ENCODE measurements around the gene MAPK8IP2.
A peak's percentile ranks its signal among the peaks of the same experiment; 100 is the strongest.

Gene MAPK8IP2

GRCh38 chr22:50600538-50600937 is at the start of gene MAPK8IP2:
Gene MAPK8IP2, plus strand, starts transcription at chr22:50600793. Its CDS starts 26 bp downstream, at chr22:50600819.
- DNase-seq = peak; percentile 68

GRCh38 chr22:50551160-50551752 is 49.3 kb upstream of the MAPK8IP2 start:
- no peak for DNase-seq

DNA sequence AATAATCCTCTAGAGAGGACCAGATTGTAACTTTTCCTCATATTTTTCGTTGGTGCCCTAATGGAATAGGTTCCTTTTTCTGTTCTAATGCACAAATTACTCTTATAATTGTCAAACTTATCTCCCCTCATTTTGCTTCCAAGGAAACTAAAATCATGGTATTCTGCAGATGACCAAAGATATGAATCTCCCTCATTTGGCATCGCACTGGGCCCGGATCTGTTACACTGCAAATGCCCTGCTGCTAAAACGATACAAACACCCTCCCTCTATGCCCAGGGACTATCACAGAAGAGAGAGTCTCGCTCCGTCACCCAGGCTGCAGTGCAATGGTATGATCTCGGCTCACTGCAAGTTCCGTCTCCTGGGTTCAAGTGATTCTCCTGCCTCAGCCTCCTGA is 47.3 kb upstream of the MAPK8IP2 start:
- DNase-seq = no peak

- DNase-seq = no peak
These were observed 43.9 kb upstream of the MAPK8IP2 start for GRCh38 chr22:50556703-50557102.

- DNase-seq = no peak
These were observed 40.6 kb upstream of the MAPK8IP2 start for GRCh38 chr22:50560034-50560433.

DNA sequence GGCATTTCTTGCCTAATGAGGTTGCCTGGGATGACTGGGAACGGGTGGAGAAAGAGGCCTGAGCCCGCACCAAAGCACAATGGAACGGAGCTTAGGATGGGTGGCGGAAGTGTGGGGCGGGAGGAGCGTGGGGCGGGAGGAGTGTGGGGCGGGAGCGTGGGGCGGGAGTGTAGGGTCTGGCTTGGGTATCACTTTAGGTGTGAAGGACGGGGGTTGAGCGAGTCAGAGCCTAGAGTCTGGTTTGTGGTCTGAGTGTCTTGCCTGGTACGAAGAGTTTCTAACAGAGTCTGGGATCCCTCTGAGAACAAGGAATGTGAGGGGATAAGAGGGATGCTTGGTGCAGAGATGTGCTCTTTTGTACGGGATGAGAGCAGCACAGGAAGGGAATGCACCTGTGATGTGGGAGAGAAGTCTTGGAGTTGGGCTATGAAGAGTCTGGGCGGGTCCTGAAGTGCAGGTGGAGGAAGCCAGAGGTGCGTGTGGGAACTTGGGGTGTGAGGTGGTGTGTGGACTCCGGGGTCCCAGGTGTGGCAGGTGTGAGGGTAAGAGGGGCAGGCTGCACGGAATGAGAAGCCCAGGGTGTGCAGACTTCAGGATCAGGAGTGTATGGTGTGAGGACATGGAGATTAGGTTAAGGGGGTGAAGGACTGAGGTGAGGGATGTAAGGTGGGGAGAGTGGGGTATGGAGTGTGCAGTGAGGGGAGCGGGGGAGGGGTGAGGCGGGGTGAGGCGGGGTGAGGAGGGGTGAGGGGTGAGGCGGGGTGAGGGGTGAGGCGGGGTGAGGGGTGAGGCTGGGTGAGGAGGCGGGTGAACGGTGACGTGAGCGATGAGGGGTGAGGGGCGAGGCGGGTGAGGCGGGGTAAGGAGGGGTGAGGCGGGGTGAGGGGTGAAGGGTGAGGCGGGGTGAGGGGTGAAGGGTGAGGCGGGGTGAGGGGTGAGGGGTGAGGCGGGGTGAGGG is 38.9 kb upstream of the MAPK8IP2 start:
- DNase-seq = no peak

DNA sequence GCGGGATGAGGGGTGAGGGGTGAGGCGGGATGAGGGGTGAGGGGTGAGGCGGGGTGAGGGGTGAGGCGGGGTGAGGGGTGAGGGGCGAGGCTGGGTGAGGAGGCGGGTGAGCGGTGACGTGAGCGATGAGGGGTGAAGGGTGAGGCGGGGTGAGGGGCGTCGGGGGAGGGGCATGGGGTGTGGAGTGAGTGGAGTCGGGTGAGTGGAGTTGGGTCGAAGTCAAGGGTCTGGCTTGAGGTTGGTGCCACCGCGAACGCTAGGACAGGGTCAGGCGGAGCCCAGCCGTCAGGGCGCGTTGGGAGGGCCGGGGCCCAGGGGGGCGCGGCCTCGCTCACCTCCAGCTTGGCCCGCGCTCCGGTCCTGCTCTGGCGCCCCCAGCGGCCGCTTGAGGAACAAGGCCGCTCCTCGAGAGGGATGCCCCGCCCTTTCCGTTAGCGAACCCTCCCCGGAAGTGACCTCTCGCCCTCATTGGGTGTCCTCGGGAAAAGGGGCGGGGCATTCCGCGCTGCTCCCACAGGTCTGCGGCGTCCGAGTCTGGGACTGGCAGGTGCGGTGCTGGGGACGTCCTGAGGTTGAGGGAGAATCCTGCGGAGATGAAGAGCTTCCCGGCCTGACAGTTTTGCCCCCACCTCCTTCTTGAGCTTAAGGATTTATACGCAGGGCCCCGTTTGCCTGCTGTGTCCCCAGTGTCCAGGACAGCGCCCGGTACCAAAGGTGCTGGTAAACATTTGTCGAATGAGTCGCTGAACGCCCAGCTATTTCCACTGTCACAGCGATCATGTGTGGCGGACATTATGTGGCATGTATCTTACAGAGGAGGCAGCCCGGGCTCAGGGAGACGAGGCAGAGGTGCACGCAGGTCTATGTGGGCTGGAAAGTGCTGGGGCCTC is 37.8 kb upstream of the MAPK8IP2 start, which contains the start of gene SYCE3:
Gene SYCE3 (minus strand): TSS at position 397 of the 890 bp plus-strand sequence. CDS start 6,514 bp downstream, outside the sequence.
- DNase-seq = peak; percentile 94

- peak; percentile 18 for DNase-seq
These were observed 37.0 kb upstream of the MAPK8IP2 start for GRCh38 chr22:50563413-50564160.

DNA sequence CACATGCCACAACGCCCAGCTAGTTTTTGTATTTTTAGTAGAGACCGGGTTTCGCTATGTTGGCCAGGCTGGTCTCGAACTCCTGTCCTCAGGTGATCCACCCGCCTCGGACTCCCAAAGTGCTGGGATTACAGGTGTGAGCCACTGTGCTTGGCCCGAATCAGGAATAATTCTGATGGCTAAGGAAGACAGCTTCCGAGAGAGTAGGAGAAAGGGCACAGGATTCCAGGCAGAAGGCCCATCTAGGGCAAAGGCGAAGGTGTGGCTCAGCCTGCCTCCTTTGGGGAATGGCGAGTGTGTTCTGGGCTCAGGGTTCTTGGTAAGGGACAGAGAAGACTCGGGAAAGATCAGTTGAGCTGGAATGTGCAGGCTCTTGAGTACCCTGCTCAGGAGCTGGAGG is 36.3 kb upstream of the MAPK8IP2 start:
- DNase-seq = no peak

DNA sequence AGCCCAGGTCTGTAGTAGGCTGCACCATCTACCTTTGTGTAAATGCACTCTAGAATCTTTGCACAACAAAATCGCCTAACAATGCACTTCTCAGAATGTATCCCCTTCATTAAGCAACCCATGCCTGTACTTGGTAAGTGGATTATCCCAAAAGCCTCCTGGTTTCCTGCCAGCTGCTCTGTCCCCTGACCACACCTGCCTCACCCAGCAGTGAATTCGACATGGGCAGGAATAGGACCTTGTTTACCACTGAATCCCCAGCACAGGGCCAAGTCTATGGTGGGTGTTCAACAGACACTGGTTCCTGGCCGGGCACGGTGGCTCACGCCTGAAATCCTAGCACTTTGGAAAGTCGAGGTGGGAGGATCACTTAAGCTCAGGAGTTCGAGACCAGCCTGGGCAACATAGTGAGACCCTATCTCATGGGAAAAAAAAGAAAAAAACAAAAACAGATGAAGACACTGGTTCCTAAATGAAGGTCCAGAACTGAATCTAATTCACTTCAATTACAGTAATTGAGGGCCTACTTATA is 32.8 kb upstream of the MAPK8IP2 start:
- DNase-seq = no peak

DNA sequence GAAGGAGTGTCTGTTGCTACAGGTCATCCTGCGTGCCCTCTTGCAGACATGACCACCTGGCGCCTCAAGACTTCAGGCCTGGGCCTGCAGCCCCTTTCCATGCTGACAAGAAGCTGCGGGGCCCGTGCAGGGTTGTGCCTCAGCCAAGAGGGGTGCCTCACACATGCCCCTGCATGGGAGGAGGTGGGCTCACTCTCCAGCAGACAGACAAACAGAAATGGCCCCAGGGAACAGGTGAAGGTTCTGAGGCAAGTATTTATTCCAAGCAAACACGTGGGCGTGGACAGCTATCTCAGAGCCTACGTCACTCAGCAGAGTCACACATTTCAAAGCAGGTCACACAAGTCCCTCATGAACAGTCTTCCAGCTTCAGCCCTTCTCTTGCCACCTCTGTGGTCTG is 32.0 kb upstream of the MAPK8IP2 start:
- DNase-seq = no peak

DNA sequence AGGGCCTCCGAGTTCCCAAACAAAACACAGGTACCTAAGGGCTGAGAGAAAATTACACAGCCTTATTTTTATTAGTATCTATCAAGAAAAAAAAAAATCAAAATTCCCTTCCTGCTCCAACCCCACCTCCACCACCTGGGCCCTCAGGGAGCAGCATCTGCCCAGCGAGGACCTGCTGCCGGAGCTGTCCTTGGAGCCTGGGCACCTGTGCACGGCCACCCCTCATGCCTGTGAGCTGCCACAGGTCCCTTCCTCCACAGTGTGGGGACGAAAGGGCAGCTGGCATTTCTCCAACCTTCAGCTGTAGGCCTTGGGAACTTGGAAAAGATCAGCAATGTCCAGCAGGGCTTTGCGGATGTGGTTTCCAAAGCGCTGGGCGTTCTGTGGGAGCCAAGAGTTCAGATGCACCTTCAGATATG is 31.5 kb upstream of the MAPK8IP2 start:
- no peak for DNase-seq

DNA sequence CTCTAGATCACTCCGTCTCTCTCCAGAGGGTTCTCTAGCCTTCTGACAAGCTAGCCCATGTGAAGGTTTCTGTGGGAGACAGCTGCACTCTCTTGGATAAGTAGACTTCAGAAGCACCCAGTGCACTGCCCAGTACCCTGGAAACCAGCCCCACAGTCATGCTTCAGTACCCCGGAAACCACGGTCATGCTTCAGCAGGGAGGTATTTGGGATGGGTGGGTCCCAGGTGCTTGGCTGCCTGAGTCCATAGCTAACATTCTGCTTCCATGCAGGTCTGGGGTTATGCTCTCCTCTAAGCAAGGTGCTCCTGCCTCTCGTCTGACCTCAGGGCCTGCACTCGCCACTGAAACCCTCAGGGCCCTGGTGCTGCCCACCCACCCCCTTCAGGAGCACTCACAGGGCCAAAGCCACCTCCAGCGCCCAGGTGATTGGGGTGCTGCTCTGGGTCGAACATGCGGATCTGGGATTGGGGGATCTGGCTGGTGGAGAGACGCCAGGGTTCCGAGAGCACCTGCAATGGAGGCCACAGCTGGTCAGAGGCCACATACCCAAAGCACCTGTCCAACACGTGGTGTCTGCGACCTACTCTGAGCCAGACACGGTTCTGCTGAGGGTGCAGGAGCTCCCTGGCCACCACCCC is 30.6 kb upstream of the MAPK8IP2 start:
- no peak for DNase-seq

GRCh38 chr22:50570861-50571260 is 29.7 kb upstream of the MAPK8IP2 start:
- DNase-seq = no peak

DNA sequence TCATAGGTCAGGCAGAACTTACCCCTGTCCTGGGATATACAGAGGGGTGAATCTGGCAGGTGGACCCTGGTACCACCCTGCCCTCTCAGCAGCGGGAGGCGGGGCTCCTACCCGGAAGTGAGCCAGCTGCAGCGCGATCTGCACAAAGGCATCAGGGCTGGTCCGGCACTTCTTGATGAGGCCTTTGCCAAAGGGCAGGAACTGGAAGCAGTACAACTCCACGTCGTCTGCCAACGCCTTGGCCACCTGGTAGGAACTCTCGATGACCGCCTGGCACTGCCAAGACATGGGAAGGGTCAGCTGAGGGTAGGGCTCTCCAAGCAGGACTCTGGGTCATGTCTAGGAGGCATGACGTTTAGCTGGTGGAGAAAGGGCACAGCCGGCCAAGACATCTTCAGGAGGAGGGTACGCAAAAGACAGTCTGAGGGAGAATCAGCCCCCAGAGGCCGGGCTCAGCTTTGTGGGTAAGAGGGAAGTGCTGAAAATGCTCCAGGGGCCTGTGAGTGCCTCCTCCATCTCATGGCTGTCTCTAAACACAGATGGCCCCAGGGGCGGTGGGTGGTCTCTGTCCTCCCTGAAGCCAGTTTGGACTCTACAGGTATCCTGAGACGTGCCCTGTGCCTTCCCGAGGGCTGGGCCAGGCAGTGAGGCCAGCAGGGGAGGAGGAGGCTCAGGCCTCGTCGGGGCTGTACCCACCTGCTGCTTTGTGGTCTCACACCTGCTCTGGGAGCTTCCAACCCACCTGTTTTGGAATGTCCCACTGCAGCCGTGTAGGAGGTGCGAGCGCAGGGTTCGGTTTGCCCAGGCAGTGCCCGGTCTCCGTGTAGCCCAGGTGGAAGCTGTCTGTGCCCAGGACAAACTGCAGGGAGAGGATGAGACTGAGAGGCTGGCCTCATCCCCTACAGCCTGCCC is 29.1 kb upstream of the MAPK8IP2 start:
- no peak for DNase-seq

DNA sequence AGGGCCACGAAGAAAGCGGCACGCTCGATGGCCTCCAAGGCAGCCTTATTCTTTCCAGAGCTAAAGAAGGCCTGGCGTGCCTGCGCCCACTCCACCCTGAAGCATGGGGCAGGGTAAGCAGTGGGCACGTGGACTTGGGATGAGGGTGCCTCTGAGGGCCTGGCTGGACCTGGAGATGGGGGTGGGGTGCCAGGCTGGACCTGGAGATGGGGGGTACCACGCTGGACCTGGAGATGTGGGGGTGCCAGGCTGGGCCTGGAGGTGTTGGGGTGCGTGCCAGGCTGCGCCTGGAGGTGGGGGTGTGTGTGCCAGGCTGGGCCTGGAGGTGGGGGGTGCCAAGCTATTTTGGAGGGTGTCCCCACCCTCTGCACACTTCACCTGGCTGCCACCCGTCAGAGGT is 27.6 kb upstream of the MAPK8IP2 start:
- no peak for DNase-seq

DNA sequence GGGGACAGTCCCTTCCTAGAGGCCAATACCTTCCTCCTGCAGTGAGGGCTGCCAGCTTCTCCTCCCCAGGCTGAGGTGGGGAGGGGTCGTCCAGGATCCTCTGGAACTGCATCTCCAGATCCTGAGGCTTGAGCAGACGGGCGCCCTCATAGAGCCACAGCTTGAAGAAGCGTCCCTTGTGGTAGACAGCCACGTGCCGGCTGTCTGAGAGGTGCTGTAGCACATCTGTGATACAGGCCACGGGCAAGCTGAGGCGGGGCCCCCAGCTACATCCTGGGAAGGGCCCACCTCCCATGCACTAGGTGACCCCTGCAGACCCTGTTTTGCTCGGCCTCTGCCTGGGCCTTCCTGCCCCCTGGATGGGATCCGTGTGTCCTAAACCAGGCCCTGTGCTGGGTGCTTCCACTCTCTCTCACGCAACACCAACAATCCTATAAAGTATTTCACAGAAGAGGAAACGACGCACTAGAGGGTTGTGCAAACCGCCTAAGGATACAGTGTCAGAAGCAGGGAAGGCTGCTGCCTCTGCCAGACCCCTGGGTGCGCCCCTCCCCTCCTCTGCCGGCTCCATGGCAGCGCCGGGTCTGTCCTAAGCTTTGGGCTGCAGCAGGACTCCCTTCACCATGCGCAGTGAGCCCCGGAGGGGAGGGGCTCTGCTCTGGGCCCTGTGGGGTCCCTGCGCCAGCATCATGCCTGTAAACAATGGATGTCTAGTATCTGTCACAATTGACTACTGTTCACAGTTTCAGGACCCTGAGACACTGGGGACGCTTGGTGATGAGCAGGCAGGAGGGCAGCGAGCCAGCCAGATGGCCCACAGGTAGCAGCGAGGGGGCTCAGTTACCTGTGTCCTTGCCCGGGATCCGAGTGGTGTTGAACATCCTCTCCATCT is 26.9 kb upstream of the MAPK8IP2 start:
- no peak for DNase-seq

GRCh38 chr22:50574383-50574755 is 26.2 kb upstream of the MAPK8IP2 start:
- DNase-seq = no peak

- DNase-seq = no peak
These were observed 25.1 kb upstream of the MAPK8IP2 start for GRCh38 chr22:50575426-50575941.

Data from NCI-H146 (cell line).